HG02973 (cell line): Measurements from ENCODE around the gene GNAO1.
"Not testable (repeated sequence)": the region's sequence is repeated elsewhere in the genome, so short reads cannot be mapped to it uniquely, and the experiment has no call there.

ENCODE experiments used
- ATAC-seq: cut with Tn5 transposase; IDR thresholded peaks from one replicate; pipeline ENCODE4 v1.9.1; 2021; ENCODE audit warnings: moderate library complexity; ENCODE audit not compliant: unreplicated experiment

Gene GNAO1

DNA sequence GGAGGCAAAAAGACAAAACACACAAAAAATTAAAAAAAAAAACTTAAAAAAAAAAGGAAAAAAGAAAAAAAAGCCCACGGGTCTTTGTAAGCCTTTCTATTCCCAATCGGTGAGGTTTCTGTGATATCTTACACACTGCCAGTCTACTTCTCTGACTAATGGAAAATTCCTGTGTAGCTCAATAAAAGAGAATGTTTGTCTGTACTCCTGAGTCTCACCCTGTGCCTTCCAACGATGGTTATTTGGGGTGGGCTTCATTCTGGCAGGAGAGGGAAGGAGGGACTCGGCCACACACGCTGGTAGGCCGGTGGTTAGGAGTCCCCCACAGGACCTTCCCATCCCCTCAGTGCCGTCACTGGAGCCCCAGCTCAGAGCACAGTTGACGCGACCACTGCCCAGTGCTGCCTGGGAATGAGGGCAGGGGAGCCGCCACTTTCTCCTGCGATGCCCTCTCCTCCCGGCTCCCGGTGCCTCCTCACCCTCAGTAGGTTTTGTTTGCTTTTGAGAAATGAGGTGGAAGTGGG, 166.0 kb downstream of the GNAO1 start:
- ATAC-seq, result no peak

DNA sequence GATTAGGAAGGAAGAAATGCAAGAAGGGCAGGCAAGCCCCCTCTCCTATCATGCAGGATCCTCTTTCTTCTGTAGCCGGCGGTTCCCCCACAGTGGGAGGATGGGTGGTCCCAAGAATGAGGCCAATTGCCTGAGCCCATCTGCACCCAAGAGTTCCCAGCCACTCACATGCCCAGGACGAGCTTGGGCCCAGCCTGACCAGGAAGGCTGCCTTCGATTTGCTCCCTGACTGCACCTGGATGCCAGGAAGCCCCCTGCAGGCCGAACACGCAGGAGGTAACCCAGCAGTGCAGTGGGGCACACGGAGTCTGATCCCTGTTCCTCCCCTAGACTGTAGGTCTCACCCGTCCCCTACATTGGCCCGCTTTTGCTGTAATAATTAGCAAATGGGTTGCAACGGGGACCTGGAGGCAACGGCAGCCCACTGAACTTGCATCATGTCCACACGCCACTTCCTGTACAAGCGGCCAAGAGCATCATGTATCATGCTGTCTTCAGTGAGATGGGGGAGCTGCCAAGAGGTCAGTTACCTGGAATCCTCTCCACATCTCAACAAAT, 166.6 kb downstream of the GNAO1 start:
- no peak for ATAC-seq

DNA sequence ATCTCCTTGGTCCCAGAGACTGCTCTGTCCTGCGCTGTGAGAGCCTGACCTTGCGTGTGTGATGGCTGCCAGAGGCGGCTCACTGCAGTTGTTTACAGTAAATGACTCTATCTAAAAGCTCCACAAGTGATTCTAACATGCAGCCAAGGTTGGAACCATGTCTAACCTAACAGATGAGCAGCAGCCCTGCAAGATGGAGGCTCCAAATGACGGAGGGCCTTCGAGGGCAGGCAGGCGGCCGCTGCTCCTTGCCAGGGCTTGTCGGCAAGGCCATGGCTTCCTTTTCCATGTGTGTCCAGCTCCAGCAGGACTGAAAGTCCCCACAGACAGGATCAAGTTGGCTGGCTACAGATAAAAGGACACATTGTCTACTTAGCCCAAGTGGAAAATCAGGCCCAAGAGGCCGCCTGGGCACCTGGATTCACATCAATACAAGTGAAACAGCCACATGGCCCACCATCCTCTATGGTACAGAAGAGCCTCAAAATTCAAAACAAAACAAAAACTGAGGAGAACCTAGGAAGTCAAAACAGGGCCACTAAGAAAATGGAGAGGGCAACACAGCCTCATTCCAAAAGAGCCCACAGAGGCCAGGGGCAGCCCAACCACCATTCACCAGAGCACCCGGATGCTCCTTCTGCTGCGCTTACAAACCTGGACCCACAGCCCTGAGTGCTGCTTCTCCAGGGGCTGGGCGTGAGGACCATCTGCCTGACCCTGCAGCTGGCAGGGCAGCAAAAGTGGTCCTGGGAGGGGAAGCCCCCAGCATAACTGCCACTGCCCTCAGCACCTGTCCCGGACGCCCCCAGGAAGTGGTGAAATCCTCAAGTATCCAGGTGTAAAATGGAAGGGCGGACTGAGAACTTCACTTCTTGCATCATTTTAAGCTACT, 169.1 kb downstream of the GNAO1 start:
- no peak for ATAC-seq

DNA sequence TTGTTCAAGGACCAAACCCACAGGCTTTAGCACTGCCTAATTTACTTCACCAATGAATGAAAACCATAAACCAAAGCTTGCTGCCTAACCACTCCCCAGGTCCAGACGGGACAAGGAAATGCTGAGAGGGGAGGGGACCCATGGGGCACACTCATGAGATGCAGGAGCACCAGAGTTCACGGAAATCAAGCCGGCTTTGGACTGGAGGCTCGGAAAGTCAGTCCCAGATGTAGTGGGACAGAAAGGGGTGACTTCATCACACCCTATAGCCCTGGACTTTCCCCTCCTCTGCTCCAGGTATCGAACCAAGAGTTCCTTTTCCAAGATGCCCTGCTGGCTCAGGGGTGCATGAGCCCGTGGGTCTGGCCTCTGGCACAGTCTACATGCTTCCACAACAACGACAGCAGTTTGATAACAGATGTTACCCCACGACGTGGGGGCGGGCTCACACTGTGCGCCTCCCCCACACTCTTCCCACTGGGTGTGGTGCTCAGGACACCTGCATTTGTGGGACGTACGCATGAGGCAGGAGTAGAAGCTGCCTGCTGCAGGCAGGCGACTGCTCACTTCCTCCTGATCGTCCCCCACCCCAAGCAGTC, 170.9 kb downstream of the GNAO1 start:
- ATAC-seq, result no peak

DNA sequence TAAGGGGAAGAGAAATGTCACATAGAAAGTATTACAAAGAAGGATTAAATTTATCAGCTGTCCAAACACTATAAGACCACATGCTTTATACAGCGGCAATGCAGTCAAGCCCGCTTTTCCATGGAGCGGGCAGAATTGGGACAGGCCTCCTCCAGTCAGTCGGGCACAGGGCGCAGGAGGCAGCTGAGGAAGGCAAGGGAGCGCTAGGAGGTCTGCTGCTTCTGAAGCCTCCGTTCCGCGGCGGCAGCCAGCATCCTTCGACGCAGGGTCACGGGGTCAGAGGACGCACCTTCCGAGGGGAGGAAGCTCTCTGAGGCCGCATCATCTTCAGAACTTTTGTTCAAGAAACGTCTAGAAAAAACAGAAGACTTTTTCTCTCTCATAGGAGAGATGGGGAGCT, 171.4 kb downstream of the GNAO1 start:
- ATAC-seq, result no peak

DNA sequence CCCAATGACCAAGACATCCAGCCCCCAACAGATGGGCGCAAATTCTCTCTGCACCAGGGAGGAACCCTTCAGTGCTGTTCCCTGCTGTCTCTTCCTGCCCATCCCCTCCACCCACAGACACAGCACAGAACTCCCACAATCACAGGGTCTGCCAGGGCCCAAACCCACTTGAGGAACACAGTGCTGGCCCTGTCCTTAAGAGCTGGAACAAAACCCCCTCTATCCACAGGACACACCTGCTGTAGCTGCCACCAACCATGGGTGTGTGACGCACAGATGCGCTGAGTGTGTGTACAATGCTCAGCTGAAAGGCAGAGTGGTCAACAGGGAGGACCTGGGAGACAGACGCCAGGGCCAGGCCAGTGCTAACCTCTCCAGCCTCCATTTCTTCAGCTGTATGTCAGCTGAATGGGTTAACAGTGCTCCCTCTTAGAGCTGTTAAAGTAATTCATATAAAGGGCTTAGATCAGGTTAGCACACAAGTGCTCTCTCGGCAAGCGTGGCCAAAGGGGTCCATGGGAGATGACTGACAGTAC, 172.0 kb downstream of the GNAO1 start:
- ATAC-seq, result no peak

DNA sequence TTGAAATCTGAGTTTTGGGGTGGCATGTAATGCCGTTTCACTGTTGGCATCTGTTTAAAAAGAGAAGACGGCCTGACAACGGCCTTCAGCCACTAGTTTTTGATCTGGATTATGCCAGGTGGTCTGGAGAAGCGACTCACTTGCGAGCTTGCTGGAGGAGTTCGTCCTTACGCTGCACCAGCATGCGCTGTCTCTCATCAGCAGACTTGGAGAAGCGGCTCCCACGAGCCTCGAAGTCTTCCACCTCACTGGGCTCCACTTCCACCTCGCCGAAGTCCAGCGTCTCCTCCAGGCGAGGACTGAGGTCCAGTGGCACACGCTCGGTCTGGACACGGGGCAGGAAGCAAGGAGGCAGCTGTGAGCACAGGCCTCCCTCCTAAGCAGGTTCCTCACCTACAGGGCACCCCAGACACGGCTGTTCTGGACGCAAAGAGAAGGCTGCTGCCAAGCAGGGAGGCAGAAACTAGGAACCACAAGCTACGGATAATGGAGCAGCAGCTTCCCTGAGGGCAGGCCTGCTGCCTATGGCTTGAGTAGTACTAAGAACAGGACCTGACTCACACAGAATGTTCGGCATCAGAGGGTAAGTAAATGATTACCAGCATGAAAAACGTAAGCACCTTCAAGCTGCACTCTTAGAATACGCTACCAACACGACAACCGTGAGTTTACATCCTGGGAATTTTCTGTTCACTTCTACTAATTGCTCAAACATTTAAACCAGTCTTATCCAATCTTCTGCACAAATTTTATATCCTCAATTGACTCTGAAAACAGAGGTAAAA, 172.7 kb downstream of the GNAO1 start:
- no peak for ATAC-seq

DNA sequence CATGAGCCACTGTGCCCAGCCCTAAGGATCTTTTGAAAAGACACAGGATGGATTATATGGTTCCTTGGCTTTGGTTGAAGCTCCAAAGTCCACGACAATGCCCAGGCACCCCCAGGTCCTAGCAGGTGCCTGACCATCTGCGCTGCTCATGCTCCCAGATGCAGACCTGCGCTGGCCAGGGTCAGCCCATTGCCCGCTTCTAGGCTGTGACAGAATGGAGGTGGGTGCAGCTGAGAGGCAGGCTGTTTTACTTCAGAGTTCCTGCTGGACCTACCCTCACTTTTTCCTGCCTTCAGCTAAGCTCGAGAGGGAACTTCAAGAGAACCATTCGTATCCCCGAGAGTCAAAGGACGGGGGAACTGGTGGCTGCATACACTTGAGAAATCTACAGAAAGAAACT, 173.6 kb downstream of the GNAO1 start:
- ATAC-seq, result no peak

DNA sequence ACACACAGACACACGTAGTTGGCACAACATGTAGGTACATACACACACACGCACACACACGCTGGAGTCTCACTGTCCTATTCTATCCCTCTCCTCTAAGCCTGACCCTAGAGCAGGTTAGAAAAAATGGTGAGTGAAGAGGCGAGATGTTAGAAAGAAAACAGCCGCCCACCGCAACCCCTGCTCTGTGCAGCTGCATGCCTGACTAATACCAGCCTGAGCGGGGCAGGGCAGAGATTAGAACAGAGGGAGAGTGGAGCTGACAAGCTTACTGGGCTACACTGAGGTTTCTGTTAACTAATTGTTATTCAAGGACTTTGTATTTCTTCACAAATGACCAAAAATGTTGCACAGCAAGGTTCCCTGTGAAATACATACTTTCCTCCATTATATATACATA, 174.3 kb downstream of the GNAO1 start:
- no peak for ATAC-seq

DNA sequence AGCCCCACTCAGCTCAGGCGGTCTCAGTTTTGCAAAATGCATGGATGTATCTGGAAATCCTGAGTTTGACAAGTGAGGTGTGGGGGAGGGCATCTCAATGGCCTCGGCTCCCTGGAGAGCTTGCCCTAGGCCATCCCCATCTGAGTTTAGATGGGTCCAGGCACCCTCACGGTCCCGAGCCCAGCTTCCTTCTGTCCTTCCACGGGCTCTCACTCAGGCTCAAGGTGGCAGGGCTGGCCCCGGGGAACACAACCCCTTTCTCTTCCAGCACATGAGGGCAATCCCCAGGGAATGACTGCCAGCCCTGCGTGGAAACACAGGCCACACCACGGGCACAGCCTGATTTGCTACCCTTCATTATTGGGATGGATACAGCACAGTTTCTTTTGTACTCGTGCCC, 175.7 kb downstream of the GNAO1 start:
- ATAC-seq, result no peak

DNA sequence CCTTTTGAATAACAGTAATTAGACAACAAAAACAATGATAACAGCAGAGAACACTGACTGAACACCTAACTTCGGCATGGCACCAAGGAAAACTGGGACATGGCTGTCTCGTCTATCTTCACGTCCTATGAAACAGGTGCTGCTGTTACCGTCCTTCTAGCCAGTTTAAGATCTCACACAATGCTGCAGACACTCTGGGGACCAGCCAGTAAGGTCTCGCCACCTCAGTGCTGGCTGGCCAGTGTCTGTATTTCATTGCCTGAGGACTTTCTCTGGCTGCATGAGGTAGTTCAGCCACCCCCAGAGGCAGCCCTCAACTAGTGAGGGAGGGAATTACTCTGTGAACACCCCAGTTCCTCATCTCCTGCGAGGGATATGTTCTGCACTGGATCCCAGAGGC, 176.5 kb downstream of the GNAO1 start:
- no peak for ATAC-seq

DNA sequence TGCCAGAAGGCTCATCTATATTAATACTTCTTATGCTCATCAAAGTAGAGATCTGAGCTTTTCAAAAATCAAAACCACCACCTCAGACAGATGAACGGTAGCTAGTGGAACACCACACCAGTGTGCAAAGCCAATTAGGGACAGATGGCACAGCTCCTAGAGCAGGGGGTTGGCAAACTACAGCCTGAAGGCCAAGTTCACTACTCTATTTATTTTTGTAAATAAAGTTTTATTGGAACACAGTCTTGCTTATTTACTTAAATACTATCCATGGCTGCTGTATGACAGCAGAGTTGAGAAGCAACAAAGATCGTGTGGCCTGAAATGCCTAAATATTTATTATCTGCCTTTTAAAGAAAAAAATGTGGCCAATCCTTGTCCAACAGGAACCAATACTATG, 177.3 kb downstream of the GNAO1 start:
- ATAC-seq, result no peak

DNA sequence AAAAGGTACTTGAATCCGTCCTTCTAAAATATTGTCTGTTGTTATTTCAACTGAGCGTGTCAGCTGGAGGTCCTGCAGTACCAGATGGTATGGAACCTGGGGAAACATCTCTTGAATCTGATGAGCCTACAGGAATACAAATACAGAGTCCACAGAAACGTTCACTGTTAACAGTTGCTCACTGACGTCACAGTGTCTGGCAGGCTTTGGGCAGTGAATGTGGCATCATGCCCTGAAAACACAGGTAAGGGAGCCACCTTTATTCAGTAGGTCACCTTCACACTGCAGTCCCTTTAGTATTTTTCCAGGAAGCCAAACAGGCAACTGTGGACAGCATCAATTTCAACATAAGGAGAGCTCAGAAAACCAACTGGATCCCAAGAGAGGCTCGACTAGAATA, 177.9 kb downstream of the GNAO1 start:
- ATAC-seq, result no peak

DNA sequence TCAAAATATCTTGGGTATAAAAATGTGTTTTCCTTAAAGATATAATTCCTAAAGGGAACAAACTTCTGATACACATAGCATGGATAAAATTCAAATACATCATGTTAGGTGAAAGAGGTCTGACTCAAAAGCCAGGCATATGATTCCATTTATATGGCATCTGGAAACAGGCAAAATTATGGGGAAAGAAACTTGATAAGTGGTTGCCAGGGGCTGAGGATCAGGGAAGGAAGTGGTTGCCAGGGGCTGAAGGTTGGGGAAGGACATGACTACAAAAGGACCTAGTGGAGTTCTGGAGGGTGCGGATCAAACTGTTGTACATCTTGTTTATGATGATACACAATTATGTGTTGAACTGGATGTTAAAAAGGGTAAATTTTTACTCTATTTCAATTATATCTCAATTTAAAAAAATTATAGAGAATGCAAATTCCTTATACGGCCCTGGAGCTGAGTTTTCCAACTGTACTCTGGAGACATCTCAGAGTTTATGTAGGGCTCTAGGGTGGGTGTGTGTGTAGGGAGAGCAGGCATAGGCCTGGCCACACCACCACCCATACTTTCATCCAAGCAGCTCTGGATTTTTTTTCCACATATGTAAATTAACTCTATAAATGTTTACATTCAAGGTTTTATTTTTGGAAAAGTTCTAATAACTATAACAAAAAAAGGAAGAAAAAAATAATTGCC, 179.0 kb downstream of the GNAO1 start:
- ATAC-seq, result no peak

DNA sequence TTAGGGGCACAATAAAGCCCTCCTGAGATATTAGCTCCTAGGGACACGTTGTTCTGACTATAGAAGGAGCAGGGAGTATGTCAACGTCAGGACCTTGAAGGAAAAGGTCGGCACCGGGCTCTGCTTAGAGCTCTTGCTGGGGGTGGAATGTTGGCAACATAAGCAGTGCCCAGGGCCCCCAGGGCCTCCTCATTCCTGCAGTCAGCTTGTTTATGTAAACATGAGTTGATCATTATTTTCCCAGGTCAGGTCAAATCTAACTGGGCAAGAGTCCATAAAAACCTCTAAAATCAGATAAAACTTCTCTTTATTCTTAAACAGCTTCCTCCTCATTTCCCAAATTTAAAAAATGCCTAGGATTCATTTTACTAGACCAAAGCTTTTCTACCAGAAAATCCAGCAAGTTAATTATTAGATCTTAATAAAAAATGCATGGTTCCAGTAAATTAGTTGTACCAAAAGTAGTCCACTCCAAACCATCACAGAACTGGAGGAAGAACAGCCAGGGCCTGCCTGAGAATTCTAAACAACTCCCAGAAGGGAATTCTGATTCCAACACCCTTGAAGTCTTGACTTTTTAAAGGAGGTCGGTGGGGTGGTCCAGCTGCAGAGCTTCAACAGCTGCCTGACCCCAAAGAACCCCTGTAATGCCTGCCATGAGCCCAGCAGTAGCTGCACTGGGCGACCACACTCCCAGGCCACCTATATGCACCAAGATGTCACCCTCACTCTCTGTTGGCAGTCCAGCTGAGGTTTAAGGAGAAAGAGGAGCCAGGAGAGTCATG, 179.8 kb downstream of the GNAO1 start:
- ATAC-seq, result no peak

DNA sequence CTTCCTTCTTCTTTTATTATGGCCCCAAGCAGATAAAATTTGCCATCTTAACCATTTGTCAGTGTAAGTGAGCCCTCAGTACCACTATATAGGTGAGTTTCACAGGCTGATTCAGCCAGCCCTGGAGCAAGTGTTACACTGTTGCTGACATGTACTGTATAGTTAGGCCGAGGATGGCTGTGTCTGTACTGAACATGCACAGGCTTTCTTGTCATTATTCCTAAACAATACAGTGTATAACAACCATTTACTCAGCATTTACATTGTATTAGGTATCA, 180.3 kb downstream of the GNAO1 start:
- ATAC-seq, result no peak

DNA sequence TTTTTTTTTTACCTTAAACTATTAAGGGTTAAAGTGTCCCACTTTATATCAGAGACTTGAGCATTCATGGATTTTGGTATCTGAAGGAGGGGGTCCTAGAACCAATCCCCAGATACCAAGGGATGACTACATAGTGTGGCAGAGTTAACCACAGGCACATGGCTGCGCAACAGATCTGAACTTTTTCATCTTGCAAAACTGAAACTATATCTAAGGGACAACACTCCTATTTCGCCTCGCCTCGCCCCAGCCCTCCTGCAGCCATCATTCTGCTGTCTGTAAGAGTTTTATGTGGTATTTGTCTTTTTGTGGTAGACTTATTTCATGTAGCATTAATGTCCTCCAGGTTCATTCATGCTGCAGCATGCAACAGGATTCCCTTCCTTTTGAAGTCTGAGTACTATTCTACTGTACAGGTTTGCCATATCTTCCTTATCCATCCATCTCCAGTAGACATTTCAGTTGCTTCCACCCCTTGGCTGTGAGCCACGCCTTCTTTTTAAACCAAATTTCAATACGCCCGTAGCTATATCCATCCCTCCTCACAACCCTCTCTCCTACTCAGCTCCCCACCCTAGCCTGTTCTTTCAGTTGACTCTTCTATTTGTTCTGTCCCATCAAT, 180.8 kb downstream of the GNAO1 start:
- no peak for ATAC-seq

DNA sequence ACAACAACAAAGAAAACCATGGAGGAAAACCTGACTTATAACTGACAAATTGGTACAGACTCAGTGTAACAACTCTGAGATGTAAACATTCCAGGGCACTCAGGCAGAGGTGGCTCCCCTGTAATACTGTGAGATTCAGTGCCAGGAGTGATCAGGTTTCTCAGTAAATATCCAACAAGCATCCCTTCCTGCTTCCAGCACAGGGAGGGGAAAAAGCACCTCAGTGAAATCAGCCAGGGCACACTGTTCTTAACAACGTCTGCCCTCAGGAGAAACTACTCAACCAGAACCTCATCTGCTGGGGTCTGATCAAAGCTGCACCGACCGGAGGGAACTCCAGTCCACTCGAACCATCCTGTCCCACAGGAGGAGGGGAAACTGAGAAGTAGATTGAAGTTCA, 181.7 kb downstream of the GNAO1 start:
- no peak for ATAC-seq

DNA sequence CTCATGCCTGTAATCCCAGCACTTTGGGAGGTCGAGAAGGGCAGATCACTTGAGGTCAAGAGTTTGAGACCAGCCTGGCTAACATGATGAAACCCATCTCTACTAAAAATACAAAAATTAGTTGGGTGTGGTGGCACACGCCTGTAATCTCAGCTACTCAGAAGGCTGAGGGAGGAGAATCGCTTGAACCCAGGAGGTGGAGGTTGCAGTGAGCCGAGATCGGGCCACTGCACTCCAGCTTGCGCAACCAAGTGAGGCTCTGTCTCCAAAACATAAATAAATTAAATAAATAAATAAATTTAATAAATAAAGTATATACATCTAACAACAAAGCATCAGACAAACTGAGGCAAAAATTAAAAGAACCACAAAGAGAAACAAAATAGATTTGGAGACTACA, 184.5 kb downstream of the GNAO1 start:
- ATAC-seq, result not testable (repeated sequence)
